GM21786 (cell line): ENCODE measurements around the gene SULT4A1.

Experiments
- ATAC-seq: cut with Tn5 transposase; IDR thresholded peaks from one replicate; pipeline ENCODE4 v1.9.1; 2021; ENCODE audit not compliant: unreplicated experiment

SULT4A1 gene

GRCh38 chr22:43862882-43863202, 529 bp upstream of the SULT4A1 start:
- no peak for ATAC-seq

GRCh38 chr22:43861529-43861928, 784 bp downstream of the SULT4A1 start:
- no peak for ATAC-seq

- ATAC-seq: no peak
Measured at GRCh38 chr22:43860831-43861230, 1.5 kb downstream of the SULT4A1 start.

GRCh38 chr22:43860126-43860525, 2.2 kb downstream of the SULT4A1 start:
- ATAC-seq: no peak

- ATAC-seq: no peak
Measured at GRCh38 chr22:43859621-43860020, 2.7 kb downstream of the SULT4A1 start.

- no peak for ATAC-seq
Measured at GRCh38 chr22:43859176-43859575, 3.1 kb downstream of the SULT4A1 start.

- no peak for ATAC-seq
Measured at GRCh38 chr22:43858156-43858895, 4.0 kb downstream of the SULT4A1 start.

- no peak for ATAC-seq
Measured at GRCh38 chr22:43857367-43857766, 4.9 kb downstream of the SULT4A1 start.

GRCh38 chr22:43855431-43855830, 6.9 kb downstream of the SULT4A1 start:
- no peak for ATAC-seq

GRCh38 chr22:43854786-43855271, 7.5 kb downstream of the SULT4A1 start:
- no peak for ATAC-seq

GRCh38 chr22:43854121-43854785, 8.1 kb downstream of the SULT4A1 start:
- ATAC-seq: no peak

- no peak for ATAC-seq
Measured at GRCh38 chr22:43853328-43853931, 8.9 kb downstream of the SULT4A1 start.

- ATAC-seq: no peak
Measured at GRCh38 chr22:43852573-43853327, 9.6 kb downstream of the SULT4A1 start.

- no peak for ATAC-seq
Measured at GRCh38 chr22:43851979-43852307, 10.4 kb downstream of the SULT4A1 start.

- ATAC-seq: no peak
Measured at GRCh38 chr22:43851058-43851978, 11.0 kb downstream of the SULT4A1 start.

- ATAC-seq: no peak
Measured at GRCh38 chr22:43850529-43850928, 11.8 kb downstream of the SULT4A1 start.

GRCh38 chr22:43849731-43850130, 12.6 kb downstream of the SULT4A1 start:
- no peak for ATAC-seq

GRCh38 chr22:43848366-43849171, 13.7 kb downstream of the SULT4A1 start:
- ATAC-seq: no peak

GRCh38 chr22:43847376-43848289, 14.7 kb downstream of the SULT4A1 start:
- no peak for ATAC-seq
